ELR (cell line): ENCODE measurements around the gene SLC16A14.

ENCODE experiments used
- DNase-seq: peaks from one replicate; pipeline ENCODE4 v3.0.0-alpha.2; 2015; ENCODE audit warnings: low read depth

SLC16A14 gene

DNA sequence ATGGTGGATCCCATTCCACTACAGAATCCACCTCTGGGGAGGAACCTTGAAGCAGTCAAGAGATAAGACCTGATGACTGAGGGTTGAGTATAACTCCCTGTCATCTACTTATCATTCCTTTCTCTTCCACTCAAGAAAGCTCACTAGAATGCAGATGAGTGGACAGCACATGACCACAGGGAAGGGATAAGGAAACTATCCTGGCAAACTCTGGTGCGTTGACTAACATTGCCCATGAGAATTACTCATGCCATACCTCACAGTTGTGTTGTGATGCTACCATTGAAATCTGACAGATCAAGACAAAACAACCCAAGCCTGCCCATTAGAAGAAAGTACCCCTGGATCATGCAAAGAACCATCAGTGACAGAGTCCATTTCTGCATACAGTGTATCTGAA, 26.5 kb downstream of the SLC16A14 start:
- DNase-seq, result peak; percentile 42

DNA sequence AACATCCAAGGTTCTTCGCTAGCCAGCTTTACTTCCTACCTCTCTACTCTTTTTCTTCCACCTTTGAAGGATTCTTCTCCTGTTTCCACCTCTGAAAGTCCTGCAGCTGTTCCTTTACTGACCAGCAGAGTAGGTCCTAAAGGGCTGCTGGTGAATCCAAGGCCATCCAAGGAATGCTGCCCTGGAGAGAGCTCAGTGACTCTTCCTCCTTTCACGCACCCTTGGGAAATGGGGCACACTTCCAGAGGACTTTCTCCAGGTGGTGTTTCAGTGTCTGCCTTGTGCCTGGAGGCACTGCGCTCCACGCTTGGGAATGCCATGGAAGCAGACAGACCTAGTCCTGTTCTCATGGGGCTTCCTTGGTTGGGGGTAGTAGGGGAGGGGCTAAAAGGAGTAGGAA, 45.4 kb downstream of the SLC16A14 start:
- DNase-seq, result no peak

DNA sequence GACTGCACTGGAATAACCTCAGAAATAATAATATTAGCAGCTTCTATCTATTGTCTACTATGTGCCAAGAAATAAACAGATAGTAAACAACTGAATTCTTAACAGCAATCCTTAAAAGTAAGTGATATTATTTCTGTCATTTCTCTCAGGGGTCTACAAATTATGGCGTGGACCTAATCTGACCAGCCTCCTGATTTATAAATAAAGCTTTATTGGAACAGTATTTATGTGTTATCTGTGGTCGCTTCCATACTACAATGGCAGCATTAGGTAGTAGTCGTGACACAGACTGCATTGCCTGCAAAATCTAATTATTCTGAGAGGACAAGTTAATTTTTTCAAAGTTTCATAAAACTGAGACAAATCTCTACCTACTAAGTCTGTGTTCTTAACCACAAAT, 49.0 kb downstream of the SLC16A14 start:
- DNase-seq, result no peak

GRCh38 chr2:230018153-230018552, 50.6 kb downstream of the SLC16A14 start:
- DNase-seq, result peak; percentile 86

DNA sequence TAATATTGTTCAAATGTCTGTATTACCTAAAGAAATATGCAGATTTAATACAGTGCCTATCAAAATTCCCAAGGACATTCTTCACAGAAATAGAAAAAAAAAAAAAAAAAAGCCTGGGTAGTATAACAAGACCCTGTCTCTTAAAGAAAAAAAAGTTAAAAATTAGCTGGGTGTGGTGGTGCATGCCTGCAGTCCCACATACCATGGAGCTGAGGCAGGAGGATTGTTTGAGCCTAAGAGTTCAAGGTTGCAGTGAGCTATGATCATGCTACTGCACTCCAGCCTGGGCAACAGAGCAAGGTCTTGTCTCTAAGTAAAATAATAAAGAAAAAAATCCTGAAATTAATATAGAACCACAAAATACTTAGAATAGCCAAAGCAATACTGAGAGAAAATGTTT, 51.9 kb downstream of the SLC16A14 start:
- DNase-seq, result no peak

GRCh38 chr2:230012267-230012884, 56.3 kb downstream of the SLC16A14 start:
- no peak for DNase-seq

GRCh38 chr2:230011617-230012016, 57.1 kb downstream of the SLC16A14 start:
- peak; percentile 50 for DNase-seq

DNA sequence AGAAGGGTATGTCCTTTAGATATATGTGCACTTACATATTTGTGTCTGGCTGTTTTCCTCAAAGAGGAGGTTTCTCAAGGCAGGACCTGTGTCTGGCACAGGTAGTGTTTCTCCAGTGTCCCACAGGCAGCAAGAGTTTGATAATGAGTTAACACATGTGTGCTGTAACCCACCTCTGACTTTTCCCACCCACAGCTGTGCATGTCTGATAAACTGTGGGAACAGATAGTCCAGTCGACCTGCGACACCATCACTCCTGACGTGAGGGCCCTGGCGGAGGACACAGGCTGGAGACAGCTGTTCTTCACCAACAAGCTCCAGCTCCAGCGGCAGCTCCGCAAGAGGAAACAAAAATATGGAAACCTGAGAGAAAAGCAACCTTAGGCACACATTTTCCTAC, 58.2 kb downstream of the SLC16A14 start:
- no peak for DNase-seq

GRCh38 chr2:230008708-230009066, 60.0 kb downstream of the SLC16A14 start:
- no peak for DNase-seq

DNA sequence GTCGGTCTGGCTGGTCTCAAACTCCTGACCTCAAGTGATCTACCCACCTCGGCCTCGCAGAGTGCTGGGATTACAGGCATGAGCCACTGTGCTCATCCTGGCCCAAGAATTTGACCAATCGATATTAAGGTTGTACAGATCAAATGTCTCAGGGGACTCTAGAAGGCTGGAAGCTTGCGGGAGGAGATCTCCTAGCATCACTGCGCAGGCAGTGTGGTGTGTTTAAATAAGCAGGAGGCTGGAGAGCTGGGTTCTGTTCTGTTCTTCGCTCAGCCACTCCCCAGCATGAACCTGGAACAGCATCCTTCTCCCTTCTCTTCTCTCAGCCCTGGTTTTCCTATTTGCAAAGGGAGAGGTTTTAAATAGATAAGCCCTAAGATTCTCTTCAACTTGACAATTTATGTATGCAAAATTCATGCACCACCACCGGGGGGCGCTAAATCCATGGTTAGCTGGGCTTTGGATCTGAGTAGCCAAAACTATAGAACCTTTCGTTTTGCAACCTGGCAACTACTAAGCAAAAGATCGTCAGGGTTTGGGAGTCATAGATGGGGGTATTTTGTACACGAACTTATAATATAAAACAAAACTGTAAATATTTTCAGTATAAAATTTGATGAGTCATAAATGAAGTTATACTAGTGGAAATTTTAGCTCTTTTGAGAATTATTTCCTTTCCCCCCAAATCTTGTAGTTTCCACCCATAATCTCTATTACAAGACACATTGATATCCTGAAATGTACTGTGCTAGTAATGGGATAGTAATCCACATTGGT, 60.6 kb downstream of the SLC16A14 start:
- peak; percentile 79 for DNase-seq

- DNase-seq, result no peak
Observed at GRCh38 chr2:230000118-230000841, 68.4 kb downstream of the SLC16A14 start.

- DNase-seq, result no peak
Observed at GRCh38 chr2:229997565-229997964, 71.2 kb downstream of the SLC16A14 start.

- DNase-seq, result no peak
Observed at GRCh38 chr2:229996320-229996719, 72.4 kb downstream of the SLC16A14 start.

GRCh38 chr2:229993236-229993635, 75.5 kb downstream of the SLC16A14 start:
- no peak for DNase-seq
